PC-9 (cell line): ENCODE measurements around the gene FOS.

Experiments
- EZH2 ChIP-seq: fragments of 200-600 bp; sonication (generic); IDR thresholded peaks from 2 replicates; pipeline ENCODE4 v1.8.0; 2017; ENCODE audit warnings: antibody characterized with exemption, low read depth
- TF ChIP-seq, protein P1 (sequence below): fragments of 200-600 bp; sonication (generic); conservative IDR thresholded peaks from 2 replicates; pipeline ENCODE4 v1.6.1; 2017; ENCODE audit warnings: mixed run types, antibody characterized with exemption, mild to moderate bottlenecking, moderate library complexity

GRCh38 chr14:75317148-75317547, 38.5 kb downstream of the FOS start:
- TF ChIP-seq, protein P1, sequence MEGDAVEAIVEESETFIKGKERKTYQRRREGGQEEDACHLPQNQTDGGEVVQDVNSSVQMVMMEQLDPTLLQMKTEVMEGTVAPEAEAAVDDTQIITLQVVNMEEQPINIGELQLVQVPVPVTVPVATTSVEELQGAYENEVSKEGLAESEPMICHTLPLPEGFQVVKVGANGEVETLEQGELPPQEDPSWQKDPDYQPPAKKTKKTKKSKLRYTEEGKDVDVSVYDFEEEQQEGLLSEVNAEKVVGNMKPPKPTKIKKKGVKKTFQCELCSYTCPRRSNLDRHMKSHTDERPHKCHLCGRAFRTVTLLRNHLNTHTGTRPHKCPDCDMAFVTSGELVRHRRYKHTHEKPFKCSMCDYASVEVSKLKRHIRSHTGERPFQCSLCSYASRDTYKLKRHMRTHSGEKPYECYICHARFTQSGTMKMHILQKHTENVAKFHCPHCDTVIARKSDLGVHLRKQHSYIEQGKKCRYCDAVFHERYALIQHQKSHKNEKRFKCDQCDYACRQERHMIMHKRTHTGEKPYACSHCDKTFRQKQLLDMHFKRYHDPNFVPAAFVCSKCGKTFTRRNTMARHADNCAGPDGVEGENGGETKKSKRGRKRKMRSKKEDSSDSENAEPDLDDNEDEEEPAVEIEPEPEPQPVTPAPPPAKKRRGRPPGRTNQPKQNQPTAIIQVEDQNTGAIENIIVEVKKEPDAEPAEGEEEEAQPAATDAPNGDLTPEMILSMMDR = no peak
- TF ChIP-seq EZH2 = no peak
